B cell (primary cell): Measurements from ENCODE around the gene DGKB.

Experiments
- CTCF ChIP-seq: fragments of 200-600 bp; IDR thresholded peaks from one replicate; pipeline ENCODE4 v1.8.0; 2022; ENCODE audit warnings: antibody characterized with exemption, mild to moderate bottlenecking
- EZH2 ChIP-seq: IDR thresholded peaks from 2 replicates; pipeline ENCODE4 v1.6.1; 2012; ENCODE audit warnings: borderline replicate concordance, low read depth, mild to moderate bottlenecking, moderate library complexity, low read length; ENCODE audit not compliant: insufficient read depth, poor library complexity, severe bottlenecking

- TF ChIP-seq CTCF: no peak
- TF ChIP-seq EZH2: no peak
Measured at GRCh38 chr7:14854471-14854870, 48.1 kb downstream of the DGKB start.
